ENCODE measurements around the gene DNAJC18. TPM values are rescaled to one million over a fixed set of nuclear protein-coding genes. Genes with fewer than 3 reads are reported as not detected.

The DNAJC18 gene
- total and polyA plus RNA-seq, 7 donors = 2.6 to 14.5 (median 10.3) TPM

- DNase-seq (peak; percentile 57 to 82), ATAC-seq (peak in 1 of 4 donors; percentile 7)
- no peaks in the 10 kb centered on the region for H3K9me3 ChIP-seq
- peak; percentile 23 for TF ChIP-seq CTCF (IDR thresholded peaks at IDR 0.05)
- peaks cover 59% of the 10 kb centered on the region for H3K4me1 ChIP-seq
- no peaks in the 10 kb centered on the region for H3K27me3 ChIP-seq (ENCODE audit: insufficient read depth in 3 of 3, low read length in 2 of 3)
- H3K27ac ChIP-seq = peak overlapping the region; percentile 100
- 32 to 34% (median 33%) methylated on average over 64 to 77 of the region's 77 CpGs for WGBS, 3 donors
- H3K4me3 ChIP-seq = peak overlapping the region; percentile 93
- H3K36me3 ChIP-seq (ENCODE audit: insufficient read depth in 1 of 2, low read depth in 1 of 2) = peaks cover 0 to 10% of the 10 kb centered on the region in 2 donors
- intact Hi-C loops (cut with DNase I) = loop anchor here in 1 of 2 donors (5.0 kb wide), 1 partner anchor 51 kb away; the partner anchor contains the start of gene PAIP2
Measured at GRCh38 chr5:139392678-139393496, 46.4 kb downstream of the DNAJC18 start.

DNA sequence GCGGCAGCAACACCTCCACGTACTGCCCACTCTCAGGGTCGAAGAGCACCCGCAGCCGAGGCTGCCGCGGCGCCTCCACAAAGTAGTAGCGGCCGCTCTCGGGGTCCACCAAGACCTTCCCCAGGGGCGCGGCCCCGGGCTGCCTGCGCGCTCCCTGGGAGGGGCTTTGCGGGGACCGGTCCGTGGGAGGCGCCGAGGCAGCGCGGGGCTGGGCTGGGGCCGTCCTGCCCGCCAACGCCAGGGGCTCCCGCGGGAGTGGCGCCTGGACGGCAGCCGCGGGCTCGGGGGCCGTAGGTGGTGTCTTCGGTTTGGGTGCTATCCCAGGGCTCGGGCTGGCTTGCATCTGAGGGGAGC lies 47.0 kb downstream of the DNAJC18 start:
- peaks cover 0 to 10% of the 10 kb centered on the region in 2 donors for H3K36me3 ChIP-seq (ENCODE audit: insufficient read depth in 1 of 2, low read depth in 1 of 2)
- H3K27me3 ChIP-seq (ENCODE audit: insufficient read depth in 3 of 3, low read length in 2 of 3) = no peaks in the 10 kb centered on the region
- H3K27ac ChIP-seq = peak overlapping the region; percentile 100
- H3K9me3 ChIP-seq = no peaks in the 10 kb centered on the region
- ATAC-seq (no peak), DNase-seq (no peak)
- H3K4me1 ChIP-seq = peaks cover 61% of the 10 kb centered on the region
- WGBS, 3 donors = 38 to 55% (median 40%) methylated on average over 15 to 36 of the region's 36 CpGs
- no peak for TF ChIP-seq CTCF (IDR thresholded peaks at IDR 0.05)
- H3K4me3 ChIP-seq = peak overlapping the region; percentile 93
- intact Hi-C loops (cut with DNase I) = loop anchor here in 1 of 2 donors (5.0 kb wide), 1 partner anchor 50 kb away; the partner anchor contains the start of gene PAIP2

DNA sequence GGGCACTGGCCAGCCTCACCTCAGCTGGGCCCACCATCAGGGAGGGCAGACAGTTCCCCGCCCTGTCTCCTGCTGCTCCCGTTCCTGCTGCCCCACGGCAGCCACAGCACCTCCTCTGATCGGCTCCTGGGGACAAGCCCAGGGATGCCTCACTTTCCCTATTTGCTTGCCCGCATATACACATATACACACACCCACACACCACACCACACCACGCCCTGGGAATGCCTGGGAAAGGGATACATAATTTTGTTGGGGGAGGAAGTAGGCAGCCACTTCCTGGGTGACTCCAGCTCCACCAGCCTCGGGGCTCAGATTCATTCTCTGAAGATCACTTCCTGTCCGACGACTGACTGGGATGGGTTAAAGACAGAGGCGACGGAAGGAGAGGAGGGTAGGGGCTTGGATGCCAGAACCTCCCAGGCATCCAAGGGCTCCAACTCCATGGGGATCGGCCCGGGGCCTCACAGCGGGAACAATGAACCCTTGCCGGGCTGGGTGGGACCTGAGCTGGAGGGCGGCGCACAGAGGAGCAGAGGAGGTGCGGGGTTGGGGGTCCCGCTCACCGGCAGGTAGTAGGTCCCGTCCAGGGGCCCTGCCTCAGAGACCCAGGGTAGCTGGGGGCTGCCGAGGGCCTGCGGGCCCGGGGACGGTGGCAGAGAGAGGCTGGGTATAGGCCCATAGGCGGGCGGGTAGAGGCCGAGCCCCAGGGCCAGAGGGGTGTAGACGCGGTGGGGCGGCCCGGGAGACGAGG lies 47.6 kb downstream of the DNAJC18 start:
- WGBS, 3 donors = 34 to 51% (median 40%) methylated on average over 31 to 33 of the region's 33 CpGs
- Histone ChIP-seq H3K36me3 (ENCODE audit: insufficient read depth in 1 of 2, low read depth in 1 of 2) (peaks cover 0 to 10% of the 10 kb centered on the region in 2 donors), H3K27ac (peak overlapping the region; percentile 100), H3K27me3 (ENCODE audit: insufficient read depth in 3 of 3, low read length in 2 of 3) (no peaks in the 10 kb centered on the region), H3K4me1 (peaks cover 56% of the 10 kb centered on the region), H3K4me3 (peak overlapping the region; percentile 93), H3K9me3 (no peaks in the 10 kb centered on the region)
- ATAC-seq = no peak
- intact Hi-C loops (cut with DNase I) = loop anchor here in 1 of 2 donors (5.0 kb wide), 1 partner anchor 49 kb away; the partner anchor contains the start of gene PAIP2
- DNase-seq = peak in 1 of 2 donors; percentile 56
- no peak for TF ChIP-seq CTCF (IDR thresholded peaks at IDR 0.05)

DNA sequence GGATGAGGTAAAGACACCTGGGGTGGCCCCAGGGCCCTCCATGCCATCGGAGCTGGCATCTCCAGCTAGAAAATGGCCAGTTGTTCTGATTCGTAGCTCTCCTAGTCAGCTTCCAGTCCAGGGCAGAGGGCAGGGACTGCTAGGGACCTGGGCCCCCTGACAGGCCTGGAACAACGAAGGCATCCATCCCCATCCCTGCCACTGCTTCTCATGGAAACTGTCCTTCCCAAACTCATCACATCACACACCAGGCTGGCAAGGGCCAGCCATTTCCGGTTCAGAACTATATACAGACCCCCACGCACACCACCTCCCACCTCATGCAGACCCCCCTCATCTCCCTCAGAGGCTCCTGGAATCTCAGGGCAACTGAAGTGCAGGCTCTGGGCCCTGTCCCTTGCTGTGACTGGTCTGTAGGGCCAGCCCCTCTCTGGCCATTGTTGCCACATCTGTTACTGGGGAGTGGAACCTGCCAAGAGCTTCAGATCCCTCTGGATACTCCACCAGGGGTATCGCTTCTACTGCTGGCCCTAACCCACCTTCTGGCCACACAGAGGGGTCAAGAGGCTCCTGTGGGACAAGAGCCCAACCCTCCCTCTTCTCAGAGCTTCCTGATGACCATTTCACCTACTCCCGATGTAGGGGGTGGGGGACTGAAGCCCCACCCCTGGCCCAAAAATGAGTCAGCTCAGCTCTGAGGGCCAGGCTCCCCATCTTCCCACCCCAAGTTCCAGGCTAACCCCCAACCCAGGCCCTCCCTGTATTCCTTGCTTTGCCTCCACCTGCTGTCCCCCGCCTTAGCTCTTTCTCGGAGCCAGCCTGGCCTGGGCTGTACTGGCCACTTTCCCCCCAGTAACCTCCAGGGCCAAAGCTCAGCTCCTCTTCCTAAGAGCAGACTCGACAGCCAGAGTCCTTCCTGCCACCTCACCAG lies 48.4 kb downstream of the DNAJC18 start:
- ATAC-seq = peak in 2 of 4 donors; percentile 7 to 21
- peak in 1 of 2 donors; percentile 60 for DNase-seq
- WGBS, 3 donors = 19 to 41% (median 27%) methylated on average over 10 of the region's 10 CpGs

More for the DNA sequence above, 48.4 kb downstream of the DNAJC18 start:
- intact Hi-C loops (cut with DNase I) = loop anchor here in 1 of 2 donors (5.0 kb wide), 1 partner anchor 49 kb away; the partner anchor contains the start of gene PAIP2
- Histone ChIP-seq H3K9me3 (no peaks in the 10 kb centered on the region), H3K4me3 (peak overlapping the region; percentile 93), H3K27ac (peak overlapping the region; percentile 100), H3K4me1 (peaks cover 47% of the 10 kb centered on the region), H3K36me3 (ENCODE audit: insufficient read depth in 1 of 2, low read depth in 1 of 2) (peaks cover 0 to 10% of the 10 kb centered on the region in 2 donors), H3K27me3 (ENCODE audit: insufficient read depth in 3 of 3, low read length in 2 of 3) (no peaks in the 10 kb centered on the region)
- no peak for TF ChIP-seq CTCF (IDR thresholded peaks at IDR 0.05)

All from psoas muscle (tissue), 8 donors.